GM18526 (cell line): ENCODE results near the gene PCDHA1.

Source experiments
- POLR2A ChIP-seq: IDR thresholded peaks from 3 replicates; pipeline ENCODE4 v1.6.1; 2011; ENCODE audit not compliant: insufficient read length; ENCODE audit errors: extremely low read depth

Gene PCDHA1

DNA sequence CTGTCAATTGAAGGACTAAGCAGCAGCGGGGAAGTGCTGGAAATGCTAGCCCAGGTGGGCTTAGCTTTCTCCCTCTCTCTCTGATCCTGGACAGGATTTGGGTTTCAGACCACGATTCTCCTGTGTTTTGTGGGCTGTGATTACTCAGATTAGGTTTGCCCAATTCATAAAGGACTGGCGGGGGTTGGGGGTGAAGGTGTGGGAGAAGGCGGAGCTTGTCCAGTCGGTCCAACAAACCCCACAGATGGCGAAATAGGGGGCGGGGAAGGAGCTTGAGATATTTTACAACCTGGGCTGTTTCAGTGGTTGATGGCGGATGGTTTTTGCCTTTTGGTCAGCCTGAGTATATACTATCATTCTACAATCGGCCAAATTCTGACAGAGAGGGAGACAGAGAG is 215.5 kb downstream of the PCDHA1 start:
- TF ChIP-seq POLR2A: no peak

- no peak for TF ChIP-seq POLR2A
Observed at GRCh38 chr5:141001844-141002604, 216.1 kb downstream of the PCDHA1 start.

DNA sequence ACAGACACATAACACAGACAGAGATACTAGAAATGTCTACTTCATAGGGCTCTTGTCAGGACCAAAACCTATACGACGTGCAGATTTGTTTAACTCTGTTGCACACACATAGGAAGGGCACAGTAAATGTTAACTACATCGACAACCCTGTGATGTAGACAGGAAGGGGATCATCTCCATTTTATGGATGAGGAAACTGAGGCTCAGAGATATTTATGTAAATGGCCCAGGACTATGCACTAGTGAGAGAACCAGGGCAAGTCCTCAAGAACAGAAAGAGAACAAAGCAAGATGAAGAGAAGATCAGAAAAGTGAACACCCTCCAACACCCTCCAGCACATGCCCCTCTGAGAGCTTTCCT is 216.6 kb downstream of the PCDHA1 start:
- no peak for TF ChIP-seq POLR2A

- TF ChIP-seq POLR2A: no peak
Observed at GRCh38 chr5:141003031-141003430, 217.1 kb downstream of the PCDHA1 start.

DNA sequence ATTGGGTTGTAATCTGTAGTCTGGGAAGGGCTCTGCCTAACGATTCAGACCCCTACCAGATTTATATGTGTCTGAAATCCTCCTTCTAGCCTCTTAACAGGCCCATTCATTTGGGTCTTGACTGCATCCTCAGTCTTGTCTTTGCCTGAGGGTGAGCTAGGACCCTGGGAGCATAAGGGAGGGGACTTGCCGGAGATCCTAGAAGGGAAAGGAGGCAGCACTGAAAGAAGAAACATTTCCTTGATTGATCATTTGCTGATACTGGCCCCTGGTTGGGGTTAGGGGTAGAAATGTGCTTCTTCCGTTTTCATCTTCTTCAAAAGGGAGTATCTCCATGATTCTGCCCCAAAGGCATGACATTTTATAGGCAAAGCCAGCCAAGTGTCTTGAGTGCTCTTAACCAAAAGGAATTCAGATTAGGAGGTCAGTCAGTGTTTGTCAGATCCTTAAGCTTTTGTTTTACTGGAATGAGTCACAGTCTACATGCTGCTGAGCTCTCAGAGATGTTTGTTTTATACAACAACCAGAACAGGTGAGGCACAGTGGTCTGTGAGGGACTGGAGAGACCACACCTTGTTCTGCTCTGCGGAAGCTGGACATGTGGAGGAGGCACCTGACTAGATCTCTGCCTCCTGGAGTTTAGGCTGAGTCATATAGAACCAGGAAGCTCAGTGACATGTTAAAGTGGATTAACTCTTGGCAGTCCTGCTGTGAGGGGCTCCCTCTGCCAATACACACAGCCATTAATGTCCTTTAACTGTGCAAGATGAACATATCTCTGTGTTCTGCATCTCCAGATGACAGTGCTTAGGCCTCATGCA is 218.1 kb downstream of the PCDHA1 start:
- no peak for TF ChIP-seq POLR2A

DNA sequence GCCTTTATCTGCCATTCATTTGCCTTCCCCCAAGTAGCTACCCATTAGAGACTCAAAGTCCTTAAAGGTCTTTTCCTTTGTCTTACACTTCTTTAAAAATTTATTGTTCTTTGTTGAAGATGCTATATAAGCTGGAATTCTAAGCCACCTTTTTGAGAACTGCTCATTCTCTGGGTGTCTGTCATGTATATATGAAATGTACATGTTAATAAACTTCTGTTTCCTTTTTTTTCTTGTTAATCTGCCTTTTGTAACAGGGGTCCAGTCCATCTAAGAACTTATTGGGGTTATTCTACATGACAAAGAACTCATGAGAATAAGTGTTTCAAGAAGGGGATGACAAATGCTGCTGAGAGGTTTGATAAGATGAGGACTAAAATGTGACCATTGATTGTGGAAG is 221.9 kb downstream of the PCDHA1 start:
- TF ChIP-seq POLR2A: no peak

DNA sequence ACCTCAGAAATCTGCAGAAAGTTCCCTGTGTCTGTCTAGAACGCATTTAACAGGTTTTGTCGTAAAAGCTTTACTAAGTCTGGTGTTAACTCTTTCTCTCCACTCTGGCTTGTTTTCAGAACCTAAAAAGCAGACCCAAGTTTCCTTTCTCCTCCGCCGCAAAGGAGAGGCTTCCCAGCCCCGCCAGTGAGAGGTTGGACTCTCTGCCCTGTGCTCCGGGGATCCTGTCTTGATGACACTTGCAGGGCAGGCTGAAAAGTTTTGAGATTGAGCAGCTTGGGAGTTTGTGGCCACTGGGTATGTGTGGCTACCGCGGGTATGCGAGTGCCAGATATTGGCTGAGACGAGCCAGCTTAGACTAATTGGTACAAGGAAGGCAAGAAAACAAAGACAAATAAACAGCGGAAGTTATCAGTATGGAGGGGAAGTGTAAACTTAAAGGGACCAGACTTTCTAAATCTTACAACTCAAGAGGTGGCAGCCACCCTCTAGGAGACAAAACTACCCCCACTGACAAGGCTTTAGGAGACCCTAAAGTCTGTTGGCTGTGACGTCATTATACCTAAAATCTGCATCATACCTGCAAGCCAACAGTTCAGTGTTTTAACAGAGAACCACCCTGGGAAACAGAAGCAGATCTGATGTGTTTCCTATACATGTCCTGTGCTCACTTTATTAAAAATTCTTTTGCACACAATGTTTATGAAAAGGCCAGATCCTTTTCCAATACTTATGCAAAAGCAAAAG is 224.3 kb downstream of the PCDHA1 start:
- TF ChIP-seq POLR2A: no peak

GRCh38 chr5:141017943-141018342 is 232.0 kb downstream of the PCDHA1 start:
- no peak for TF ChIP-seq POLR2A

- TF ChIP-seq POLR2A: no peak
Observed at GRCh38 chr5:141022384-141022783, 236.4 kb downstream of the PCDHA1 start.

GRCh38 chr5:141031006-141031405 is 245.1 kb downstream of the PCDHA1 start:
- TF ChIP-seq POLR2A: no peak

GRCh38 chr5:141032626-141033025 is 246.7 kb downstream of the PCDHA1 start:
- TF ChIP-seq POLR2A: no peak

GRCh38 chr5:141039061-141039460 is 253.1 kb downstream of the PCDHA1 start:
- TF ChIP-seq POLR2A: no peak

GRCh38 chr5:141039517-141039916 is 253.6 kb downstream of the PCDHA1 start:
- TF ChIP-seq POLR2A: no peak

GRCh38 chr5:141040093-141040770 is 254.3 kb downstream of the PCDHA1 start:
- no peak for TF ChIP-seq POLR2A

DNA sequence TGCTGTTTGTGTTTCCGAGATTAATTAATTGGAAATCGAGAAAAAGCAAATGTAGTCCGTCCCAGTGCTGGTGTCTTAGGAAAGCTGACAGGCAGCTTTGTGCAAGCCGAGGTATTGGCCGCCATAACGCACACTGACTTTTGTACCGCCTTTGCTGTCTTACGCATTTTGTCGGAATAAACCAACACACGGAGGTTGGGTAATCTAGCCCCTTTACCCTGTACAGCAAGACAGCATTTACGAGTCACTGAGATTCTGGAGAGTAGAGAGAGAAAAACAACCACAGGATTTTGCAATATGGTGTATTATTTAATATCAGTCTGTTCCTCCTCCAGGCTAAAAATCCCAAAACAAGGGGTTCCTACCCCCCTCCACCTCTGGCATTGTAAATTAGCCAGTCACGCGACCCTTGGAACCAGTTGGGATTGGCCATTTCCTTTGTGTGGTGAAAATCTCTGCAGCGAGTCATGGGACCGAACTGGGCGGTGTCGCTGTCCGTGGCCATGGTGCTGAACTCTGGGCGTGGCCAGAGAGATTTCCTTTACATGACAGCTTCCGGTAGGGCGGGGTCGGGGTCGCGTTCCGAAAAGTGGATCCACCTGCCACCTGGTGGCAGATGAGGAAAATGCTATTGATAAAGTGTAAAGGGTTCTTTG is 255.0 kb downstream of the PCDHA1 start:
- TF ChIP-seq POLR2A: no peak

DNA sequence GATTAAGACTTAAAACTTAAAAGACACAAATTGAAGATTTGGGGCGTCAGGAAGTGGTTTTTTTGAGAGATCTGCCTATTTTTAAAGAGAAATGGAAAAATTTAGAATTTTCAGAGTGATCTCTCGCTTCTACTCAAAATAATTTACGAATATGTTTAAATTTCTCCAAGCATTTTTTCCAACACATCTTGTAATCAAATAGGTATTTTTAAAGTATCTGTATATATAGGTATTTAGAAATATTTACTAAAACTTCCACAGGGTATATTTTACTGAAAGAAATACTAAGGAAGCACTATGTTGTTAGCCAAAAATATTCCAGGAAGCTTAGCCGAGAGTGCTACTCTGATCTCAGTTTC is 255.5 kb downstream of the PCDHA1 start:
- TF ChIP-seq POLR2A: no peak
